Effector CD4-positive, alpha-beta T cell (primary cell): ENCODE results near the gene BRIP1.
"Not testable (repeated sequence)": the region's sequence is repeated elsewhere in the genome, so short reads cannot be mapped to it uniquely, and the experiment has no call there.

Experiments
- DNase-seq: peaks from one replicate; pipeline ENCODE4 v3.0.0-alpha.2; 2020

Gene BRIP1

DNA sequence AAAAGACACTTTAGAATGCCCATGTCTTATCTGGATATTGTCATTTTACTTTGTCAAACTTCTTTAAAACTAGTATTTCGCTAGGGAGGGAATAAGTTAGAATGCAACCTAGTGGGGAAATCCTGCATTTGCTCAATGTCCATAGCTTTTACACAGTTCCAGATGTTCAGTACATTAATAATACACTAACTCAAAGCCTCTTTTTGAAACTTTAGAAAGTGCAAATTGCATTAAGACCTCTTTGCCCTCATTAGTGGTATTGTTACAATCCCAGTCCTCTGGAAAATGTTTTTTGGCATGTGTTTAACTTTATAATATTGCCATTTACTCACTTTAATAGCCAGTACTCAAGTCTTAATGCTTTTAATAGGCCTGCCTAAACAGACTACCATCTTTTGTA is 106.8 kb downstream of the BRIP1 start:
- DNase-seq, result no peak

DNA sequence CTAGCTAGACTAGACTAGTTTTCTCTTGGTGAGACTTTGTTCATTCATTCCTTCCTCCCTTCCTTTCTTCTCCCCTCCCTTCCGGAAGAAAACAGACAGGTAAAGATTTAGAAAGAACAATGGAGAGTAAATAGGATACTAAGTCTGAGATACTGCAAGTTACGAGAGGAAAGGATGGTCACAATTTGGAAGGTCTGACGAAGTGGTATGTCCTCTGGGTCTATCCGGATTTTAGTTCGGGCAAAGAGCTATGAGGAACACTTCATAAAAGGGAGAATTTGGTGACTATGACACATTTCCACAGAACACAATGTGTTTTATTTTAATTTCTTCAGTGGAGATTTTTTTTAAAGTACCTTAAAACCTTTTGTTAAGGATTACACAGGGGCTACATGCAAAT is 107.7 kb downstream of the BRIP1 start:
- no peak for DNase-seq

DNA sequence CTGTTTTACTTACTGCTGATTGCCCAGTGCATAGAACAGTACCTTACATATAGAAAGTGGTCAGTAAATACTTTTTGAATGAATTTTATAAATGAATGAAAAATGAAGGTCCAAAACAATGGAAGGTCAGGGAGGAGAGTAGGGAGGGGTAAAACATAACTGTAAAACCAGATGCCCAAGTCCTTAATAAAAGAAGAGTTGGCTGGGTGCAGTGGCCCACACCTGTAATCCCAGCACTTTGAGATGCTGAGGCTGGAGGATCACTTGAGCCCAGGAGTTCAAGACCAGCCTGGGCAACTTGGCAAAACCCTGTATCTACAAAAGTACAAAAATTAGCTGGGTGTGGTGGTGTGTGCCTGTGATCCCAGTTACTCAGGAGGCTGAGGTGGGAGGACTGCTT is 108.2 kb downstream of the BRIP1 start:
- no peak for DNase-seq

DNA sequence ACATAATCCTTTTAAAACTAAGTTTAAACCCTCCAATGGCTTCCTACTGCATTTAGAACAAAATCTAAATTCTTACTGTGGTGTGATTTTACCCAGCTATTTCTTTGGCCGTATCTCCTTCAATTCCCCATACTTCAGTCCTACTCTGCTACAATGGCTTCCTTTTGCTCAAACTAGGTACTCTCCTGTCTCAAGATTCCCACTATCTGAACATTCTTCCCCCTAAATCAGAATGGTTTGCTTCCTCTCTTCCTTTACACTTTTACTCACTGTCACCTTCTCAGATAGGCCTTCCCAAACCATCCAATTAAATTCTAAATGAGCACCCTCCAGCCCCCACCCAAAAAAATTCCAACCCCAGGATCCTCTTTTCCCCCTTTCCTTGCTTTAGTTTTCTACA is 109.2 kb downstream of the BRIP1 start:
- DNase-seq, result no peak

DNA sequence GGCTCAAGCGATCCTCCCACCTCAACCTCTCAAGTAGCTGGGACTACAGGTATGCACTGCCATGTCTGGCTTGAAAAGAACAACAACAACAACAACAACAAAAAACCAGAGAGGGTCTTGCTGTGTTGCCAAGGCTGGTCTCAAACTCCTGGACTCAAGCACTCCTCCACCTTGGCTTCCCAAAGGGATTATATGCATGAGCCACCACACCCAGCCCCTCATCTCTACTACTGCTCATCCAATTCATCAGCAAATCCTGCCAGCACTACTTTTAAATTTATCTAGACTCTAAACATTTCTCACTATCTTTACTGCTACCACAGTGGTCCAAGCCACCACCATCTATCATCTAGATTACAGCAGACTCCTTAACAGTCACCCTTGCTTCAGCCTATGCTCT is 109.6 kb downstream of the BRIP1 start:
- DNase-seq, result no peak

DNA sequence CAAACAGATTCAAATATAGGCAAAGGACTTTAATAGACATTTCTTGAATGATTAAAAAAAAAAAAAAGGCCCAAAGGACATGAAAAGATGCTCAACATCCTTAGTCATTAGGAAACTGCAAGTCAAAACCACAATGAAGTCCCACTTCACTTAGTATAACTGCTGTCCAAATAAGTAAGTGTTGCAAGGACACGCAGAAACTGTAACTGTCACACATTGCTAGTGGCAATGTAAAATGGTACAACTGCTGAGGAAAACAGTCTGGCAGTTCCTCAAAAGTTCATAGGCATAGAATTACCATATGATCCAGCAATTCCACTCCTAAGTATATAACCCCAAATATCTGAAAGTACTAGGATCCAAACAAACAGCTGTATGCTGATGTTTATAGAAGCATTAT is 112.7 kb downstream of the BRIP1 start:
- no peak for DNase-seq

DNA sequence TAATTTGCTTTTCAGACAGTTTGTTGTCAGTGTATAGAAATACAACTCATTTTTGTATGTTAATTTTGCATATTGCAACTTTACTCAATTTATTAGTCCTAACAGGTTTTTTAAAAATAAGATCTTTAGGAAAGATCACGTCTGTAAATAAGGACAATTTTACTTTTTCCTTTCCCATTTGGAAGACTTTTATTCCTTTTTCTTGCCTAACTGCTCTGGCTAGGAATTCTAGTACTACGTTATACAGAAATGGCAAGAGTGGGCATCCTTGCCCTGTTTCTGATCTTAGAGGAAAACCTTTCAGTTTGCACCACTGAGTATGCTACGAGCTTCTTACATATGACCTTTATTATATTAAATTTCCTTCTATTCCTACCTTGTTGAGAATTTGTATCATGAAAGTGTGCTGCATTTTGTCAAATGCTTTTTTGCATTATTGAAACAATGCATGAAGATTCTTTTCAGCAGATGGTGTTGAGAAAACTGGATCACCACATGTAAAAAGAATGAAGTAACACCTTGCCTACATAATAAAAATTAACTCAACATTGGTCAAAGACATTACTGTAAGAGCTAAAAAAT is 113.4 kb downstream of the BRIP1 start:
- no peak for DNase-seq

DNA sequence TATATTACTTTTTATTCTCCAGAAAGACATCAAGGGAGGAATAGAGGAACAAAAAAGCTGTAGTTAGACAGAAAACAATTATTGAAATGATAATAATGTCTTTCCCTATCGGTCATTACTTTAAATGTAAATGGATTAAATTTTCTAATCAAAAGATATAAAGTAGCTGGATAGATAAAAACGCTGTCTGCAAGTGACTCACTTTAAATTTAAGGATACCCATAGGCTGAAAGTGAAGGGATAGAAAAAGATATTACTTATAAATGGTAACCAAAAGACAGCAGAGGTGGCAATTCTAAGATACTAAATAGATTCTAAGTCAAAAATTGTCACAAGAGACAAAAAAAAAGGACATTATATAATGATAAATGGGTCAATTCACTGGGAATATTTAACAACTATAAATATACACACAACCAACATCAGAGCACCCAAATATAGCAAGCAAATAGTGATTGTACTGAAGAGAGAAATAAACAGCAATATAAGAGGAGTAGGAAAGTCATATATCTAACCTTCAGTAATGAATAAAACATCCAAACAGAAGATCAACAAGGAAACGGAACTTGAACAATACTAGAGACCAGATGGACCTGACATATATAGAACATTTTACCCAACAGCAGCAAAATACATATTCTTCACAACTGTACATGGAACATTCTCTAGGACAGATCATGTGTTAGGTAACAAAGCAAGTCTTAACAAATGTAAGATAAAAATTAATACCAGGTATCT is 116.9 kb downstream of the BRIP1 start:
- no peak for DNase-seq

DNA sequence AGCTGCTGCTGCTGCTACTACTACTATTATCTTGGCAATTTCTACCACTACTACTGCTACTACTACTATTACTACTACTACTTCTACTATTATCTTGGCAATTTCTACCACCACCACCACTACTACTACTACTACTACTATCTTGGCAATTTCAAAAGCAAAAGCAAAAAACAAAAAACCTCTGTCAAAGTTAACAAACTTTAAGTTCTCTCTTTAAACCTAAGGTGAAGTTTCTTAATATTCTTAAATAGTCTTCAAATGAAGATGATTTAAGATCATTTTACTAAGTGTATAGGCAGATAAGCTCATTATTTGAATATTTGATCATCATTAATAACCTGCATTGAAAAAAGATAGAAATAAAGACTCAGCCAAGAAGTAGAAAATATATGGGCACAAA is 118.5 kb downstream of the BRIP1 start:
- DNase-seq, result no peak

DNA sequence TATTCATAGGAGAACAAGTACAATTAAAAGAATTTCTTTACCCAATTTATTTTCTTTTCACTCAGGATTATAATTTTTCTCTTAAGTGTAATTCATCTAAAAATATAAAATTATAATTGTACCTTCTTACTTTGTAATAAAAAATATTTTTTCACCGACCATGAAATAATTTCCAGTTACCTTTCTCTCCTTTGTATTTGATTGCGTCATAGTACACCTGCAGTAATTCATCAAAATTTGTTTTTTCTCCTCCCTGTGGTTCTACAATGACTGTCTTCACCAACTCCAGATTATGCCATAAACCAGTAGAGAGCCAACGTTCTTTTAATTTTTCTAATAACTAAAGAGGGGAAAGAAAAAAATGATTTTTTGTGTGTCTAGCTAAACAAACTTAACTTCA is 119.1 kb downstream of the BRIP1 start:
- no peak for DNase-seq

DNA sequence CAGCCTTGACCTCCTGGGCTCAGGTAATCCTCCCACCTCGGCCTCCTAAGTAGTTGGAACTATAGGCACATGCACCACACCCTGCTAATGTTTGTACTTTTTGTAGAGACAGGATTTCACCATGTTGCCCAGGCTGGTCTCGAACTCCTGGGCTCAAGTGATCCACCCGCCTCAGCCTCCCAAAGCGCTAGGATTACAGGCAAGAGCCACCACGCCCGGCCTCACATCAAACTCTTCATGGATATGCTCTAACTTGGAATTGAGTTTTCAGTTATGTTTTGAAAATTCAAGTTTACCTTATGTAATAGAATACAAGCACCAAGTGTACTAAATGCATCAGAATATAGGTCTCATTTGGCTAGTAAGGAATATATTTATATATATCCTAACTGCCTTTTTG is 119.6 kb downstream of the BRIP1 start:
- DNase-seq, result no peak

DNA sequence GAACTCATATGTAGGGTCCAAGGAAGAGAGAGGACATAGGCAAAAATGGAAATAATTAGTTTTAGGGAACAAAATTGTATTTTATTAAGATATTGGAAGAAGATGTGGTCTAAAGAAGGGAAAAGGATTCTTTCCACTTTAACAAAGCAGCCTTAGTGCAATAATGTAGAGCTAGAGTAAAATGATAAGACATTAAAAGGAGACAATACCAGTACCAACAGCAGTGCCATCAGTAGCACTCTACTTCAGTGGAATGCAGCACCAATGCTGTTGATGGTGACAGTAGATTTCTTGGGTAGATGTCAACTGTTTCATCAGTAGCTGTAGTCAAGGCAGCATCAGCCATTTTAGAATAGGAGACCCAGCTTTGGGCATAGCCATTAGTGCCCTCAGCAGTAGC is 124.3 kb downstream of the BRIP1 start:
- DNase-seq, result no peak

DNA sequence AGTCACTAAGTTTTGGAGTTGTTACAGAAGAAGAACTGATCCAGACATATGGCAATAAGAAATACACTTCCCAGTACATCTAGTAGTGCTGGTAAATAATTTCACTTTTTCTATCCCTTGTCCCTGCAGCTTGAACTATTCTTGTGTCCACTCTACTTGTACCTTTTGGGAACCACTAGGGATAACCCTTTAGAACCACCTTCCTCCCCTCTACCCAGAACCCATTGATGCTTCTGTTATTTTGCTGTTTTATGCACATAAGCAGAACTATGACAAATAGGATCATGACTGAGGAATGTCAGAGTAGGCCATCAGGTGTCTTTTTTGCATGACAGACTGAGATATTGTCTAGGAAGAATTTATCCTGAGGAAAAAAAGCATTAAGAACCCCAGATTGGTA is 125.1 kb downstream of the BRIP1 start:
- no peak for DNase-seq

DNA sequence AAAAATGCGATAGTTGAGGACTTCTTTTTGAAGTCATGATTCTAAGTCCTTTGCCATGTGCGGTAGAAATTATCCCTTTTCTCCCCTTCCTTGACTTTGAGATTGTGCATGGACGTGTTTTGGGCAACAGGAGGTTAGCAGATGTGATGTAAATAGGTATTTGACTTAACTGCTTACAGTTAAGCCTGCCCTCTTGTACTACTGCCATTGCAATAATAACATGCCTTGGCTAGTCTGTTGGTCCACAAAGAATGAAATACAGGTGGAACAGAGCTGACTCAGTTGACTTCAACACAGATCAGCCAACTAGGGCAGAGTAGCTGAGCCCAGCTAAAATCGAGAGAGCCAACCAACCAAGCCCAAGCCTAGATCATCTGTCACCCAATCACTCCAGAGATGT is 125.5 kb downstream of the BRIP1 start:
- no peak for DNase-seq

DNA sequence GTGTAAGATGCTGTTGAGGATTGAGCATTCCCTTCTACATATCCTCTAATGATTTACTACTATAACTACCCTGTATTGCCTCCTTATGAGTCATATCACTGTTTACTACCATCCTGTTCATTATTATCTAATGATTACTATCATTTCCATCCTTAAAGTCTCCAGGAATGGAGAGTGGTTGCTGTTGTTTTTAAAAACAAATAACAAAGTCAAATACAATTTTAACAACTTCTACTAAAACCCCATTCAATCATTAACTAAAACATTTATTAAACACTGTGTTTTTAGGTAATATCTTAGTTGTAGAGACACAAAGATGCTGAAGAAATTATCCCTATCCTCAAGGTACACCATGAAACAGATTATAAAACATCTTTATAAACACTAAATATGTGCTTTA is 126.9 kb downstream of the BRIP1 start:
- DNase-seq, result no peak

DNA sequence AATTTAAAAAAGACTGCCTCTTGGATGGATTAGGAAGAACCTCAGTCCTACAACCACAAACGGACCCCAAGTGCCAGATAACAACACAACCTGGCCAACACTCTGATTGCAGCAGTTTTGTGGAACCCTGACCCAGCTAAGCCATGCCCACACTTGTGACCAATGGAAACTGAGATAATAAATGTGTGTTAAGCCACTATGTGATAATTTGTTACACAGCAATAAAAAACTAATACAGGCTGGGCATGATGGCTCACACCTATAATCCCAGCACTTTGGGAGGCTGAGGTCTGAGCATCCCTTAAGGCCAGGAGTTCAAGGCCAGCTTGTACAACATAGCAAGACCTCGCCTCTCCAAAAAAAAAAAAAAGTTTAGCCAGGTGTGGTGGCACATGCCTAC is 127.5 kb downstream of the BRIP1 start:
- DNase-seq, result no peak

DNA sequence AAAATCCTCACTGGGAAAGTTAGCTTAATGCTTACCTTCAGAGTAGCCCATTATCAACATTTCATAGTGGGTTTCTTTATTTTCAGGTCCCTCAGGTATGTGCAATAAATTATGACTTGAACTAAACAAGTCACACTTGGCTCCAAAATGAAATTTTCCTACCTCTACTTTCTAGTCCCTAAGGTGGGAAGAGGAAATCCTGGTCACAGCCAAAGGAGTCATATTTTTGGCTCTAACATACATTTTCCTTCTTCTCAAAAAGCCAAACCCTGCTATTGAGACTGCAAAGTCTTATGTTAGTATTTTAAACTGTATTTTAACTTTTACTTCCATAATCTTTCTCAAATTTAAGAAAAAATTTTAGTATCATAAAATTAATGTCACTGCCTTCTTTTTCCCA is 128.9 kb downstream of the BRIP1 start:
- no peak for DNase-seq

DNA sequence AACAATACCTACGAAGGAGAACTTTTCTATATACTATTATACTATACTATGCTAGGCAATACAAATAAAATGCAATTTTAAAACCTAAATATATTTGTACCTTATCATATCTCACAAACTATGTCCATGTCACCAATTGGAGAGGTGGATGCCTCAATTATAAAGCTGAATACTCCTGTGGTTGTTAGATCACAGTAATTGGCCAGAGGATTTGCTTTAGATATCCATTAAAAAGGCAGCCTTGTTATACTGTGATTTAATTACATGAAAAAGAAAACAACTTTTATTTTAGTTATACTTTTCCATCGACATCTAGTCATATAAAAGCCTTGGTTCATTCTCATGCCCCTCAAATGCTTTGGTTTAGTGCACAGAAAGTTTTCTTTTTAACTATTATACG is 129.3 kb downstream of the BRIP1 start:
- no peak for DNase-seq

DNA sequence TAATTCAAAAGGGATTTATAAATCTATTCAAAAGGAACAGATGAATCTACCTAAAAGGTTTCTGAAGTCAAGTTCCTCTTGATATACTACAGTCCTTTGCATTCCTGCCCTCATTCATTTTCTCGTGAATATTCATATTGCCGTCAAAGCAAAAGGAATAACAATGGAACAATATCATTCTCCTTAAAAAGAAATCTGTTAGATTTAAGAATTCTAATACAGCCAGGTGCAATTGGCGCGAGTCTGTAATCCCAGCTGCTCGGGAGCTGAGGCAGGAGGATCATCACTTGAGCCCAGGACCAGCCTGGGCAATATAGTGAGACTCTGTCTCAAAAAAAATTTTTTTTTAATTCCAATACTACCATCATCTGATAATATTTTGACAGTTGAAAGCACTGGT is 130.3 kb downstream of the BRIP1 start:
- DNase-seq, result no peak

DNA sequence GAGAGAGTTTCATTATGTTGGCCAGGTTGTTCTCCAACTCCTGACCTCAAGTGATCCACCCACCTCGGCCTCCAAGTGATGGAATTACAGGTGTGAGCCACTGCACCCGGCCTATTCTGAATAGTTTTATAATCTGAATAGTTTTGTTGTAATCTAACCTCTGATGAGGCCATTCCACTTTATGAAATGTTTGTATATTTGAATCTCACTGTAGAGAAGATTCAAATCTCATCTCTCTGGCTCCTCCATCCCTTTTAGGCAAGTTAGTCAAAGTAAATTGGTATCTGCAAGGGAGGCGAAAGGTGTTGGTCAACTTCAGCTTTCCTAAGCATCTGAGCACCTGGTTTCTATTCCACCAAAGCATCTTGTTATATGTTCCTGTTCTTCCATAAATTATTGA is 131.2 kb downstream of the BRIP1 start:
- no peak for DNase-seq

DNA sequence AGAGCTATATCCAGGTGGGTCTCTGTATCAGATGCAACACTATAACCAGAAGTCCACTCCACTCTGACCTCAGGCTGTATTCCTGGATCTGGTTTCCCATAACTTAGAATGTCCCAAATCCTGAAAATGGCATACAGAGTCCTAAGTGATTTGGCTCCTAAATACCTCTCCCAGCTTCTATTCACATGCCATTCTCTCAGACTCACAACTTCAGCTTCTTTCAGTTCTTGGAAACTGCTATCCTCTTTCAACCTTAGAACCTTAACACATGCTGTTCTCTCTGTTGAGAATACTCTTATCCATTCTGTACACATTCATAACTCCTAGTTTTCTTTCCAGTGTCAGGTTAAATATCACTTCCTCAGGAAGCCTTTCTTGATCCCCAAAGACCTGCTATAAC is 132.0 kb downstream of the BRIP1 start:
- no peak for DNase-seq

DNA sequence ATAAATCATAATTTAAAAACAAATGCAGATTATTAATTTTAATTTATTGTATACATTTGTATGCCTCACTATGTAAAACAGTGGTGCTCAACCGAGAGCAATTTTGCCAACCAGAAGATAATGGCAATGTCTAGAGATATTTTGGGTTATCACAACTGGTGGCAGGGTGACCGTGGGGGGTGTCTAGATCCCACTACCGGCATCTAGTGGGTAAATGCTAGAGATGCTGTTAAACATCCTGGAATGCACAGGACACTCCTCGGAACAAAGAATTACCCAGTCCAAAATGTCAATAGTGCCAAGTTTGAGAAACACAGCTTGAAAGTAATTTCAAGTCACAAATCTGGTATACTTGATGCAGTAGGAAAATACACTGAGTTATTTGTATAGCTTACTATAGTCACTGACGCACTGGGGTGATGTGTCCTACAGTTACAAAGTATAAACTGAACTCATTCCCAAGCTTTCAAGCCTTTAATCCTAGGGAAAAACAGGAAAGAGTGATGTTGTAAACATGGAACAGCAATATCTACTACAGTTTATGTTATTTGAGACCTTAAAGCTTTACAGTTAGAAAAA is 133.5 kb downstream of the BRIP1 start:
- DNase-seq, result no peak

DNA sequence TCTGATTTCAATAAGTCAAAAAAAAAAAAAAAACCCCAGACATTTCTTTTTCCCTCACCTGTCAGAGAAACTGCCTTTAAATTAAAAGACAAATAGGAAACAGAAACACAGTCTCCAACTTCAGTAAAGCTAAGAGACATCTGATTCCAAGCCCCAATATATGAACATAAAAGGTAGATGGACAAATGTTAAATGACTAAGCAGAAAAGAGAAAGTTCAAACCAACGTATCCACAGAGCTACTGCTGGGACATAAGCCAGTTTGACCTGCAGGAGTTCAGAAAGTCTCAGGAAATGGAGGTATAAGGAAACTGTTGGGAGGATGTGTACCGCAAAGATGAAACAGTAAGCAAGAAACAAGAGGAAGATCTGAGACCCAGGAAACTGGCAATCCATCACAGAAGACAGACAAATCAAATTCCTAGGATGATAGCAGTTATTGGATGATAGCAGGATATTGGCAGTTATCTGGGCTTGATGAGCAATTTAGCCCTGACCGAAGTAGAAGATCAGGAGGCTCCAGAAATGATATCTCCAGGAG is 135.0 kb downstream of the BRIP1 start:
- no peak for DNase-seq

DNA sequence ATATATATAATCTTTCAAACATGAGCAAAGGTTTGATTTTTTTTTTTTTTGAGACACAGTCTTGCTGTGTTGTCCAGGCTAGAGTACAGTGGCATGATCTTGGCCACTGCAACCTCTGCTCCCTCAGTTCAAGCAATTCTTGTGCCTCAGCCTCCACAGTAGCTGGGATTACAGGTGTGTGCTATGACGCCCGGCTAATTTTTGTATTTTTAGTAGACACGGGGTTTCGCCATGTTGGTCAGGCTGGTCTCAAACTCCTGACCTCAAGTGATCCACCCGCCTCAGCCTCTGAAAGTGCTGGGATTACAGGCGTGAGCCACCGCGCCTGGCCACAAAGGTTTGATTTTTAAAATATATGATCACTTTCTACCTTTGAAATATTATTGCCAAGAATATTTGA is 135.5 kb downstream of the BRIP1 start:
- not testable (repeated sequence) for DNase-seq

DNA sequence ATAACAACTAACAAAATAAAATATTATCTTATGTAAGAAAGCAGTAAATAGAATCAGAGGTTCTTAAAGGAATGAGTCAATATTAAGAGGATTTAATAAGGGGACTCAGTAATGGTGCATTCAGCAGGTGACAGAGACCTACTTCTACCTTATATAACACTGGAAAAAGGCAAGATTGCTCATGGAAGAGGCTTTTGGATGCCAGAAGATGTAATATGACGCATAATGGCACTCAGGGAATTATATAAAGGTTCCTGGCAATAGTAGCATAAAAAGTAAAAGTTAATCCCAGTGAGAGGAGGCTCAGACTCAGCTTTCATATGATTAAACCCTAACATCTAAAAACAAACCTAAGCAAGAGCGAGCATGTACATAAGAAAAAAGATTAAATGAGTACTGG is 136.4 kb downstream of the BRIP1 start:
- DNase-seq, result no peak
